HG02870 (cell line): ENCODE results near the gene TMED10.
"Not testable (repeated sequence)": the region's sequence is repeated elsewhere in the genome, so short reads cannot be mapped to it uniquely, and the experiment has no call there.

Source experiments
- ATAC-seq: cut with Tn5 transposase; IDR thresholded peaks from one replicate; pipeline ENCODE4 v1.9.1; 2021; ENCODE audit warnings: mild to moderate bottlenecking, moderate library complexity; ENCODE audit not compliant: unreplicated experiment

TMED10 gene

DNA sequence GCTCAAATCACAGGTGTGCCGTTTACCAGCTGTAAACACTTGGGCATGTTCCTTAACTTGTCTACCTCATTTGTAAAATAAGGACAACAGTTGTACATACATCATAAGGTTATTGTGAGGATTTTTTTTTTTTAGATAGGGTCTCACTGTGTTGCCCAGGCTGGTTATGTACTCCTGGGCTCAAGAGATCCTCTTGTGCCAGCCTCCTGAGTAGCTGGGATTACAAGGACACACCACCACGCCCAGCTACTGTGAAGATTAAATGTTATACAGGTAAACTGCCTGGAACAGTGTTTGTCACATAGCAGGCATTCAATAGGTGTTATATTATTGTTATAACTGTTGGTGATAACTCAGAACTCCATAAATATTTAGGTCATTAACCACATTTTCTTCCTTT is 12.7 kb downstream of the TMED10 start:
- ATAC-seq = no peak

DNA sequence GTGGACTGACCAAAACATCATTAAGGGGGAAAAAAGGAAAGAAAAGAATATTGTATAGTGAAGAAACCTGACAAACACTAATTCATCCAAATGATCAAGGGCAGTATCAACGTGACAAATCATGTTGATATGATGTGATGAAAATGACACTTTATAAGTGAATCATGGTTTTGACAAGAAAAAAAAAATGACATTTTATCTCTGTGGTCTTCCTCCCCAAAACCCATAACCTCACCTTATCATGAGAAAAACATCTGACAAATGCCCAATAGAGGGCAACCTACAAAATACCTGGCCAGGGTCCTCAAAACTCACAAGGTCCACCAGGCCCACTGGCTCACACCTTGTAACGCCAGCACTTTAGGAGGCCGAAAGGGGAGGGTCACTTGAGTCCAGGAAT is 13.8 kb downstream of the TMED10 start:
- ATAC-seq = no peak

DNA sequence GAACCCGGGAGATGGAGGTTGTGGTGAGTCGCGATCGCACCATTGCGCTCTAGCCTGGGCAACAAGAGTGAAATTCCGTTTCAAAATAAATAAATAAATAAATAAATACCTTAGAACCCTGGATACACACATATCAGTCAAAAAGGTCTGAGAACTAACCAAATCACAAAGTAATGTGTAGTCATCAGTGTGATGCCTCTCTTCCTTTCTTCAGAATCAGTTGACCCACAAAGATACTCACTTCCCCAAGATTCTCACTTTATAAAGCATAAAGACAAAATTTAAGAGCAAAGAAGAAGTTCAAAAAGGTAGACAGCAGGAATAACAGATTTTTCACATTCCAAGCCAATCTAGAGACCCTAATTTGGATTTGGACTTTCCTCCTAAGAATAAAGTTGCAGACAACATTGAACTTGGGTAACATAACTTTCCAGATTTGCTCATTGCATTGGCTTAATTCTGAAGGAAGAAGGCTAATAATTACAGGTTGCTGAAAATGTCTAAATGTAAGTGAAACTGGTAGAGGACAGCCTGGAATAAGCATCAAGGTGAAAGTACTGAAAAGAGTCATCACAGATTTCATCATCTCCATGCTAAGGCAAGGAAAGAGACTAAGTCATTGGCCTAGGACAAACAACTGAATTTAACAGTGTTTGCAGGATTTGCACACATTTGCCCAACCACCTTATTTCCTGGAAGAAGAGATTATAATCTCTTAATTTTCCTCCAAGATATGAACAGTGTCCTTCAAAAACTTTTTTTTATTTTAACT is 17.4 kb downstream of the TMED10 start:
- no peak for ATAC-seq

DNA sequence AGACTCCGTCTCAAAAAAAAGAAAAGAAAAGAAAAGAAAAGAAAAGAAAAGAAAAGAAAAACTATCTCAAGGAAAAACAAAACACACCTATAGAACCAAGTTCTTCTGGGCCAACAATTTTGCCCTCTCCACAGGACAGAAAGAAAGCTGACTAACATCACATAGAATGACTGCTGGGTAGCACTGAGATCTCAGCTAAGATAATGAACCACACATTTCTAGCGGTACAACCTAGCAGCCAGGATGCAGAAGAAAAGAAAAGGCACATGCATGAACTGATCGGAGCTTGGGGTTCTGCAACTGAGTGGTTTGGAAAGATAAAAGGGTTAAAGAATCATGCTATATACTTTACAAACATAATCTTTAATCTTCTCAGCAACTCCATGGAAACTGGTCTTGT is 19.5 kb downstream of the TMED10 start:
- no peak for ATAC-seq

DNA sequence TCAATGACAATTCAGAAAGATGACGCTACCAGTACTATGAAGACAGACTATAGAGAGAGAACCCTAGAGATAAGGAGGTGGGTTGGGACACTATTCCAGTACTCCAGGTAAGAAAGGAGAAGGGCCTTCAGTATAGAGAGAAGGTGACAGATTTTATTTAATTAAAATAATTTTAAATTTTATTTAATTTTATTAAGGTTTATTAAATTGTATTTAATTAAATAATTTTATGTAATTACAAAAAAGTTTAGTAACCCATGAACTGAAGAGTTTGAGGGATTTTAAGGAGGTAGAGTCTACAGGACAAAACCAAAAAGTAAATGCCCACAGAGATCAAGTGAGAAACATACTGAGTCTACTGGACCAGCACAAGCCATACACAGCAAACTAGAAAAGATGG is 20.3 kb downstream of the TMED10 start:
- no peak for ATAC-seq

DNA sequence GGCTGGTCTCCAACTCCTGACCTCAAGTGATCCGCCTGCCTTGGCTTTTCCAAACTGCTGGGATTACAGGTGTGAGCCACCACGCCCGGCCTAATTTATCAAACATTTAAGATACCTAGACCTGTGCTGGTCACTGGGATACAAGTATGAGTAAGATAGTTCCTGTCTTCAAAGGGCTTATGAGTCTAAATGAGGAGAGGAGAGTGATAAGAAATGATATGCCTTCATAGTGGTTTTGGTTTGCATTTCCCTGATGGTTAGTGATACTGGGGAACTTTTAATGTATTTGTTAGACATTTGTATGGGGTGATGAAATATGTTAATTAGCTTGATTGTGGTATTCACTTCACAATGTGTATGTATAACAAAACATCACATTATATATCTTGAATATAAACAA is 21.2 kb downstream of the TMED10 start:
- no peak for ATAC-seq

DNA sequence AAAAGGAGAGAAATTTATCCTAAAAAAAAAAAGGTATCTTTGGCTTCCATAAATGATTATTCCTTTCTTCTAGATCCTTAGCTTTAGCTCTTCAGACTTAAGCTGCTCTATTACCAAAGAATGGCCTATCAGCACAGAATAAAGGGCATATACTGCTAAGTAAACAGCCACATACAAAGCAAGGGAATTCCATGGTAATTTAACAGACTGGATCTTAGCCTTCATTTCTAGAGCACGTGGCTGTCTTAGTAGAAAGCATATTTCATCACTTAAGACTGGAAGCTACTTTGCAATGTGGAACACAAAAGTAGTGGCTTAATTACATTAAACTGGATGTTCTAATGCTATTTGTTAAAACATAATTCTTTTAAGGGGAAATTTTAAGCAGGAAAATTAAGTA is 23.1 kb downstream of the TMED10 start:
- ATAC-seq = no peak

DNA sequence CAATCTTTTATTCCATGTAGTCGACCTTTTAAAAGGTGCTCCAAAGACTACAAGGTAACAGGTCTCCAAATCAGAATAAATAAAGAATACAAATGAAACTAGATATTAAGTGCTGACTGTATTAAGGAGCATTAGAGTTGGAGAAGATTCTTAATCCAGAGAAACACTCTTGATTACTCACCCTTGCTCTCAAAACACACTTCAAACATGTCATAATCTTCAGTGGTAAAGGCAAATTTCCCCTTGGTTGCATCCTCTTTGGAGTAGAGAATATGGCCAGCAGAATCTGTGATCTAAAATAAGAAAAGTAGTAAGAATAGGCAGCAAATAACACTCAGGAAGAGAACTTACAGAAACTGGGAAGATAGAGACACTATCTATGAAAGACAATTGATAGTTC is 24.6 kb downstream of the TMED10 start:
- no peak for ATAC-seq

DNA sequence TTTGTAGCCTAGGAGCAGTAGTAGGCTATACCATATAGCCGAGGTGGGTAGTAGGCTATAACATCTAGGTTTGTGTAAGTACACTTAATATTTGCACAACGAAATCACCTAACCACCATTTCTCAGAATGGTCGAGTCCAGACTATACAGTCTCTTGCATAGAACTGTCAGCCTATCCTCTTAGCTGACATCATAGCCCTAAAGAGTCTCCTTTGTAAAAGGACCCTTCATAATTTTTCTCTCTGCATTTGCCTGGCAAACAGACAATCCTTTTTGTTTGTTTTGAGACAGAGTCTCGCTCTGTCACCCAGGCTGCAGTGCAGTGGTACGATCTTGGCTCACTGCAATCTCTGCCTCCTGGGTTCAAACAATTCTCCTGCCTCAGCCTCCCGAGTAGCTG is 25.8 kb downstream of the TMED10 start:
- ATAC-seq = not testable (repeated sequence)

DNA sequence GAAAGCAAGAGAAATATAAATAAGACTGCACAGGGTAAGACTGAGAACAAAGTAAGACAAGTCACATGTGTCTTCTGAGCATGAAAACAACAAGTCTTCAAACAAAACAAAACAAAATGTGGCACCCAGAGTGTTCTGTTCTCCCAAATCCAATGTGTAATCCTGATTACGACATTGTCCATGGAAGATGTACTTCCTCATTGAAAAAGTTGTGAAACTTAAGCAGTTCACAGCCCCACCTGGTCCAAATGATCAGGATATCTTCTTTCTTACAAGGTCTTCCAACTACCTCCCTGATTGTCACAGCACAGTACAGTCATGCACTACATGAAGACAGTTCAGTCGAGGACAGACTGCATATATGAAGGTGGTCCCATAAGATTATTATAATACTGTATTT is 26.3 kb downstream of the TMED10 start:
- ATAC-seq = no peak

DNA sequence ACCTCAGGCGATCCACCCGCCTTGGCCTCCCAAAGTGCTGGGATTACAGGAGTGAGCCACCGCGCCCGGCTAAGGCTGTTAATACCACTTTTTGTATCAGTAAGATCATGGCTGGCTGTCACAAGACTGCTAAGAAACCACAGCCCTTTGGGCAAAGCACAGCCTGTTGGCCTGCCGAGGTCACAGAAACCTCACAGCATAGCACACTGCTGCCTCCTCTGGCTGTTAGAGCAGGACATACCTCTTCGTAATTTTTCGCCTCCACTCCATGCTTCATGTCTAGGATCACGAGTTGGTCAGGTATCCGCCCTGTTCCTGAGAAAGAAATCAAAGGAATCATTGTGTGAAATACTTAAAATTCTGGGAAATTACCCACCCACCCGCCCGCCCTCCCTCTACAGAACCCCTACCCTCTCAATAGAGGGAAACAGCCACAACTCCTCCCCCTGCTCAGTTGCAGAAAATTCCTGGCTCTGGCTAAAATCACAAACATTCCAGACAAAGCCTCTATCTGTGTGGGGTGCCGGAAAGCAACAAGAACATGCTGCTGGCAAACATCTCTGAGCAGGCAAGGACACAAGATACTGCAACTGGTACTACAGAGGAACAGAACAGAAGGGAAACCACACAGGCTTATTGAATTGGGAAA is 28.9 kb downstream of the TMED10 start:
- no peak for ATAC-seq

DNA sequence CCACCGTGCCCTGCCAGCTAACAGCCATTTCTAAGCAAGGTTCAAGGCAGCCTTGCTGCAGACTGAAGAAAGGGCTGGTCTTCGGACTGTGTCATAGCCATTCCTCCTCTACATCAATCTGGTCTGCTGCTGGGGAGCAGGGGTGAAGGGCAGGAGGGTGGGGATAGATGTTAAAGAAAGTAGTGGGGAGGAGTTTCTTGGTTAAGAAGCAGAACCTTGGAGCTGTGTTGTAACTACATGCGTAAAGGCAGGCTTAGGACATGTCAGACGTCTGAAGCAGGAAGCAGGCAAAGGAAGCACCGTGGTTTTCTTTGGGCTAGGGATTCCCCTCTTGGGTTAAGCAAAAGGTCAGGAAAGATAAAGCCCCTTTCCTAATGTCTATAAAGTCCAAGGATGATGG is 31.5 kb downstream of the TMED10 start:
- ATAC-seq = no peak

DNA sequence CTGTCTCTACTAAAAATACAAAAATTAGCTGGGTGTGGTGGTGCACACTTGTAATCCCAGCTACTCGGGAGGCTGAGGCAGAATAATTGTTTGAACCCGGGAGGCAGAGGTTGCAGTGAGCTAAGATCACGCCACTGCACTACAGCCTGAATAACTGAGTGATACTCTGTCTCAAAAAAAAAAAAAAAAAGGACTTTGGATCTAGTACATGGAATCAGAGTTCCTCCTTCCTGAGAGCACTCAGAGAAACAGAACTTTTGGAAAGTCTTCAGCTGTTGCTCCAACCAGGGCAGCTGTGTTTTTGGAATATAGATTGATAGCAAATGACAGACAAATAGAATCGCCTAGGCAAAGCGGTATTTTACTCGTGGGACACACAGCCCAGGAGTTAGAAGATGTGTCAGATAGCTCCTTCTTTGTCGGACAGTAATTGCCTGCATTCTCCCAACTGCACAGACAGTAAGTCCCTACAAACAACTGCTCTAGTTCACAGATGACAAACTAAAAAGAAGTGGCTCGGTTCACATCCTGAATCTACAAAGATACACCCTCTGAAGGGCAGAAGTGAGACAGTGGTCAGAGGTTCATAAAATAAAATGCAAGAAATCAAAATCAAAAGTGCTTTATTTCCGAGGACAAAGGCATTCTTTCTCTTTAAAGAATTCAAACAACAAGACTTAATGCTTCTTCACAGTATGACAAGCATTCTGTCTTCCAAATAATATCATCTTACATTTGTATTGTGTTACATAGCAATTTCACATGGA is 32.5 kb downstream of the TMED10 start:
- no peak for ATAC-seq

DNA sequence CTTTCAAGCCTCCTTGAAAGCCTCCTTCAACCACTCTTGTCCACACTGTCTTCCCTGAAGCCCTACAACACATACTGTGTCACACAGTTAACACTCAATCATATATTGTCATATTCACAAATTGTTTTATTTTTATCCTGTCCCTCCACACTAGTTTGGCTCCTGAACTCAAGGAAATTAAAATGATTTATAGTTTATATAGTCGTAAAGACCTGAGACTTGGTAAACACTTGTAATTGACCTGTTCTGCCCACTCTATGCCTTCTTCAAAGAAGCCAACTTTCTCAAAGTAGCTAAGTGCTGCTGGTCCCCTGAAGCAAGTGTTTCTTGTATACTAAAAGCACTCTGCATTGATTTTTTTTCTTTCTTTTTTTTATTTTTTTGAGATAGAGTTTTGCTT is 33.9 kb downstream of the TMED10 start:
- ATAC-seq = no peak

DNA sequence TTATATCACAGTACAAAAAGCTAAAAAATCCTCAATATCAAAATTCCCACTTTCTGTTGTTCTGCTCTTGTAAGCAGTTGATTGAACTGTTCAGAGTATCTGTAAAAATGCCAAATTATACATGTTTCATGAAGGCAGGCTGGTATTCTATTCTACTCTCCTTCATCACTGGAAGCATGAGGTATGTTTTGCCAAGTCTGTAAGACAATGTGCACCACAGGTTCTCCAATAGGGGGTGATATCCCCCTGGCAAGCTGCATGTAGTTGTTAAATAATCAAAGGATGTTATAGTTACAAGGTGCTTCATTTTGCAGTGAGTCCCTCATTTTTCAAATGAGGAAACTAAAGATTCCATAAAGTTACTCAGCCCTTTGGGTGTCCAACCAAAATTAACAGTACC is 34.4 kb downstream of the TMED10 start:
- no peak for ATAC-seq

DNA sequence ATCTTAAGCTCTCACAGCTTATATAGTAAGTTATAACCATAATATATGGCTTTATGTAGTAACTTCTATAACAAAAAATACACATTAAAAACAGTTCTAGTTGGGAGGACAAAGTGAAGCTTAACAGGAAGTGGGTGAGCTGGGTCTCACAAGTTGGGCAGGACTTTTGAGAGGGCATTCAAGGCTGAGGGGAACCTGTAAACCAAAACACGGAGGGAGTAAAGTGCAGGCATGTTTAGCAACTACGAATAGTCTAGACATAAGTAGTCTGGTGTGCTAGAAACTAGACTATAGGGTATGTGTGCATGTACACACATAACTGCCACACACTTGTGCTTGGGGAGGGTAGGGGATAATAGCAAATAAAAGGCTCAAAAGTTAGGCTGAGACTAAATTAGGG is 35.4 kb downstream of the TMED10 start:
- no peak for ATAC-seq

DNA sequence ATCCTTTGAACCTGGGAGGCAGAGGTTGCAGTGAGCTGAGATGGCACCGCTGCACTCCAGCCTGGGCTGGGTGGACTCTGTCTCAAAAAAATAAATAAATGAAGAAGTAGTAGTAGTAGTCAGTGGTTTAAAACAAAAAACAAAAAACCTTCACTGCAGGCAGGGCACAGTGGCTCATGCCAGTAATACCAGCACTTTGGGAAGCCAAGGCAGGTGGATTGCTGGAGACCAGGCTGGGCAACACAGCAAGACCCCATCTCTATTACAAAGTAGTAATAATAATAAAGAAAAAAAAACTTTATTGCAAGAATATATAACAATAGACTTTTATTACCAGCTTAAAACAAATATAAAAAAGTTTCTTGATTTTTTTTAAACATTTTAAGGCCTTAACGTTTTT is 35.8 kb downstream of the TMED10 start:
- no peak for ATAC-seq

DNA sequence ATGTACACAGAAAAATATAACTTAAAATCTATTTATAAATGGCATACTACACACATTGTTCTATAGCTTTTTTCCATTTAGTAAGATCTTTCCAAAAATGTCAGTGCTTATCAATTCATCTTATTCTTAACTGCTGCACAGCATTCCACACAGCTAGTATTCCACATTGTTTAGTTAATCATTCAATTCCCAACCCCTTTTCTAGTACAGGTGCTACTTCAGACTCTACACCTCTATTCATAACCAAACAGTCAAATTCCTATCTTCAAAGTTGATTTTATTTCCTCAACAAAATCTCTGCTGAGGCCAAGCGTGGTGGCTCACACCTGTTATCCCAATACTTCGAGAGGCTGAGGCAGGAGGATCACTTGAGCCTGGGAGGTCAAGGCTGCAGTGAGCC is 37.2 kb downstream of the TMED10 start:
- ATAC-seq = no peak

DNA sequence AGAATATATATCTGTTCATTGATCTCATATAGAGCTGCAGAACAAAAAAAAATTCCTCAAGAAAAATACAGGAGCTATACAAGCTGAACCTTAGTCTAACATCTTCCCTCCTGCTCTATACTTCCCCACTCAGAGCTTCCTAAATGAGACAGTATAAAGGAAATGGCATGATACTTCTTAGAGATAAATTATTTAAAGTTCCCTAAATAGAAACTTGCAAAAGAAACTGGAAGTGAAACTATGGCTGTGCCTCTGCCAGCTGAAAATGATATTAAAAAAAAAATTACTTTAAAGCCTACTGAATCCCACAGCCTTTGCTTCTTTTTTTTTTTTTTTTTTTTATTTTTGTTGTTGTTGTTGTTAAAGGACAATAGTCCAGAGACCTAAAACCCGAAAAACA is 37.9 kb downstream of the TMED10 start:
- no peak for ATAC-seq

DNA sequence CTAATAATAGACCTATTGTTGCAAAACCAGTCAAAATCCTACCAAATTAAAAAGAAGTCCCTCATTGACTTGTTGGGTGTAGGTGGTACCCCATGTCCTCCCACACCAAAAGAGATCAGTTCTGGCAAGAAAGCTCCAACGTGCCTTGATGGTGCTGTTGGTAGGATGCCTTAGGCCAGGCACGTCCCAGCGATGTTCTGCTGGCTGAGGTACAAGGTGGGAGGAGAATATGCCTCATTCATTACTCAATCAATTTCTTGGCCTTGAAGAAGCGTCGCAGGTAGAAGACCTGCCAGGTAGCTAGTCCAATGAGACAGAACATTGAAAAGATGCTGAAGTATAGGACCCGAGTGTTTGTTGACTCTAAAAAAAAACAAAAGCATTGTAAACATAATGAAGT is 41.8 kb downstream of the TMED10 start:
- ATAC-seq = no peak

DNA sequence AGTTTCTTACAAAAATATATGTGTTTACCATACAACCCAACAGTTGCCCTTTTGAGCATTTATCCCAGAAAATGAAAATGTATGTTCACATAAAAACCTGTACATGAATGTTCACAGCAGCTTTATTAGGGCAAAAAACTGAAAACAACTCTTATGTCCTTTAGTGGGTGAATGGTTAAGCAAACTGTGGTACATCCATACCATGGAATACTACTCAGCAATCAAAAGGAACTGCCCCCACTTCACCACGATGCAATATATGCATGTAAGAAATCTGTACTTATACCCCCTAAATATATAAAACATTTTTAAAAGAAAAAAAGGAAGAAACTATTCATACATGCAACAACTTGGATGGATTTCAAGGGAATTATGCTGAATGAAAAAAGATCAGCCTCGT is 42.8 kb downstream of the TMED10 start:
- ATAC-seq = no peak
